ENCODE results near the gene CROCC.

DNA sequence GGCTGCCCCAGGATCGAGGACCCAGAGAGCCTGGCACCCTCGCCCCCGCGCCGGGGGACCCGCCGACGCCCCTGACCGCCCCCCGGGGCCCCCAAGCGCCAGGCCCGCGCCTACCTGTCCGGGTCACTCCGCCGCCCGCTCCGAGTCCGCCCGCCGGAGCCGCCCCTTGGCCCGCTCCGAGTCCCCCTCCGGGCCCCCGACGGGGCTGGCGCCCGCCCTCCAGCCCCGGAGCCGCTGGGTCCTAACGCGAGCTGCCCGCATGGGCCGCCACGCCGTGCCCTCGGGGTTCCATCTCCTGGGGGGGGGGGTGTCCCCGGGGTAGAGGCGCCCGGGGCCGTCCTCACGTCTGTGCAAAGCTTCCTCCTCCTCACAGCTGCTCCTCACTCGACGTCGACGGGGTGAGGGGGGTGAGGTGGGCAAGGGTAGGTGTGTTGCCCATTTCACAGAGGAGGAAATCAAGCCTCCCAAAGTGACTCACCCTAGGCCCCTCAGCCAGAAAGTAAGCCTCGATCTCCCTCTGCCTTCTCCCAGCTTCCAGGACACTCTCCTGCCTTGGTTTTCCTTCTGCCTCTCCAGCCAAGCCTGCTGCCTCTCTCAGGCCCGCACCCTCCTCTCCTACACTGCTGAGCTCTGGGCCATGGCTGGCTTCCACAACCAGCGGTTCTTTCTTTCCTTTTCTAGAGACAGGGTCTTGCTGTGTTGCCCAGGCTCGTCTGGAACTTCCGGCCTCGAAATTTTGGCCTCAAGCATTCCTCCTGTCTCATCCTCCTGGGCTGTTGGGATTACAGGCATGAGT, 58.9 kb downstream of the CROCC start, which contains the start of gene MFAP2:
- TF ChIP-seq, protein P1, sequence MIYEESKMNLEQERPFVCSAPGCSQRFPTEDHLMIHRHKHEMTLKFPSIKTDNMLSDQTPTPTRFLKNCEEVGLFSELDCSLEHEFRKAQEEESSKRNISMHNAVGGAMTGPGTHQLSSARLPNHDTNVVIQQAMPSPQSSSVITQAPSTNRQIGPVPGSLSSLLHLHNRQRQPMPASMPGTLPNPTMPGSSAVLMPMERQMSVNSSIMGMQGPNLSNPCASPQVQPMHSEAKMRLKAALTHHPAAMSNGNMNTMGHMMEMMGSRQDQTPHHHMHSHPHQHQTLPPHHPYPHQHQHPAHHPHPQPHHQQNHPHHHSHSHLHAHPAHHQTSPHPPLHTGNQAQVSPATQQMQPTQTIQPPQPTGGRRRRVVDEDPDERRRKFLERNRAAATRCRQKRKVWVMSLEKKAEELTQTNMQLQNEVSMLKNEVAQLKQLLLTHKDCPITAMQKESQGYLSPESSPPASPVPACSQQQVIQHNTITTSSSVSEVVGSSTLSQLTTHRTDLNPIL (CRISPR knock-in tag; IDR thresholded peaks at IDR 0.05; ENCODE audit: low read depth), result no peak
- no peak for TF ChIP-seq TCF4 (CRISPR knock-in tag; IDR thresholded peaks at IDR 0.05; ENCODE audit: borderline replicate concordance)
- TF ChIP-seq ARNTL (CRISPR knock-in tag; IDR thresholded peaks at IDR 0.05; ENCODE audit: borderline replicate concordance, low read depth), result no peak
- no peak for TF ChIP-seq ZNF8 (CRISPR knock-in tag; IDR thresholded peaks at IDR 0.05)
- no peak for TF ChIP-seq SNAI2 (CRISPR knock-in tag; IDR thresholded peaks at IDR 0.05)
- no peak for TF ChIP-seq ZC3H10 (CRISPR knock-in tag; IDR thresholded peaks at IDR 0.05)
- no peak for TF ChIP-seq PATZ1 (CRISPR knock-in tag; IDR thresholded peaks at IDR 0.05; ENCODE audit: borderline replicate concordance)
- TF ChIP-seq, protein P2, sequence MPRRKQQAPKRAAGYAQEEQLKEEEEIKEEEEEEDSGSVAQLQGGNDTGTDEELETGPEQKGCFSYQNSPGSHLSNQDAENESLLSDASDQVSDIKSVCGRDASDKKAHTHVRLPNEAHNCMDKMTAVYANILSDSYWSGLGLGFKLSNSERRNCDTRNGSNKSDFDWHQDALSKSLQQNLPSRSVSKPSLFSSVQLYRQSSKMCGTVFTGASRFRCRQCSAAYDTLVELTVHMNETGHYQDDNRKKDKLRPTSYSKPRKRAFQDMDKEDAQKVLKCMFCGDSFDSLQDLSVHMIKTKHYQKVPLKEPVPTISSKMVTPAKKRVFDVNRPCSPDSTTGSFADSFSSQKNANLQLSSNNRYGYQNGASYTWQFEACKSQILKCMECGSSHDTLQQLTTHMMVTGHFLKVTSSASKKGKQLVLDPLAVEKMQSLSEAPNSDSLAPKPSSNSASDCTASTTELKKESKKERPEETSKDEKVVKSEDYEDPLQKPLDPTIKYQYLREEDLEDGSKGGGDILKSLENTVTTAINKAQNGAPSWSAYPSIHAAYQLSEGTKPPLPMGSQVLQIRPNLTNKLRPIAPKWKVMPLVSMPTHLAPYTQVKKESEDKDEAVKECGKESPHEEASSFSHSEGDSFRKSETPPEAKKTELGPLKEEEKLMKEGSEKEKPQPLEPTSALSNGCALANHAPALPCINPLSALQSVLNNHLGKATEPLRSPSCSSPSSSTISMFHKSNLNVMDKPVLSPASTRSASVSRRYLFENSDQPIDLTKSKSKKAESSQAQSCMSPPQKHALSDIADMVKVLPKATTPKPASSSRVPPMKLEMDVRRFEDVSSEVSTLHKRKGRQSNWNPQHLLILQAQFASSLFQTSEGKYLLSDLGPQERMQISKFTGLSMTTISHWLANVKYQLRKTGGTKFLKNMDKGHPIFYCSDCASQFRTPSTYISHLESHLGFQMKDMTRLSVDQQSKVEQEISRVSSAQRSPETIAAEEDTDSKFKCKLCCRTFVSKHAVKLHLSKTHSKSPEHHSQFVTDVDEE (CRISPR knock-in tag; IDR thresholded peaks at IDR 0.05), result no peak
- TF ChIP-seq RARB (CRISPR knock-in tag; IDR thresholded peaks at IDR 0.05), result no peak
- TF ChIP-seq TOX (CRISPR knock-in tag; IDR thresholded peaks at IDR 0.05; ENCODE audit: borderline replicate concordance), result no peak
- TF ChIP-seq ESRRG (CRISPR knock-in tag; IDR thresholded peaks at IDR 0.05), result no peak
- TF ChIP-seq ISL1 (CRISPR knock-in tag; IDR thresholded peaks at IDR 0.05), result no peak
- no peak for TF ChIP-seq ZFP3 (CRISPR knock-in tag; IDR thresholded peaks at IDR 0.05)

Measured in SK-N-SH treated with all-trans-retinoic acid at 6 μM for 48 hours (cell line).